ENCODE data around the gene B3GAT3.

- TF ChIP-seq CTCF (conservative IDR thresholded peaks at IDR 0.05 in 1 of 2, IDR thresholded peaks at IDR 0.05 in 1 of 2; ENCODE audit: extremely low read depth in 1 of 2, insufficient read depth in 1 of 2, low read depth in 1 of 2, low read length in 2 of 2): no peak
- no peak for TF ChIP-seq EZH2 (IDR thresholded peaks at IDR 0.05; ENCODE audit: borderline replicate concordance, low read length)
These were observed 43.9 kb upstream of the B3GAT3 start for GRCh38 chr11:62665599-62666258.

All from mammary epithelial cell (primary cell).